GM19463 (cell line): ENCODE measurements around the gene EPB41L1.

Experiments
- ATAC-seq: cut with Tn5 transposase; IDR thresholded peaks from one replicate; pipeline ENCODE4 v1.9.1; 2021; ENCODE audit warnings: mild to moderate bottlenecking, moderate library complexity; ENCODE audit not compliant: unreplicated experiment

The EPB41L1 gene

GRCh38 chr20:36184816-36185776, 30.6 kb downstream of the EPB41L1 start:
- ATAC-seq: no peak

- no peak for ATAC-seq
Observed at GRCh38 chr20:36193977-36194712, 39.6 kb downstream of the EPB41L1 start.

- no peak for ATAC-seq
Observed at GRCh38 chr20:36196676-36197075, 42.1 kb downstream of the EPB41L1 start.

DNA sequence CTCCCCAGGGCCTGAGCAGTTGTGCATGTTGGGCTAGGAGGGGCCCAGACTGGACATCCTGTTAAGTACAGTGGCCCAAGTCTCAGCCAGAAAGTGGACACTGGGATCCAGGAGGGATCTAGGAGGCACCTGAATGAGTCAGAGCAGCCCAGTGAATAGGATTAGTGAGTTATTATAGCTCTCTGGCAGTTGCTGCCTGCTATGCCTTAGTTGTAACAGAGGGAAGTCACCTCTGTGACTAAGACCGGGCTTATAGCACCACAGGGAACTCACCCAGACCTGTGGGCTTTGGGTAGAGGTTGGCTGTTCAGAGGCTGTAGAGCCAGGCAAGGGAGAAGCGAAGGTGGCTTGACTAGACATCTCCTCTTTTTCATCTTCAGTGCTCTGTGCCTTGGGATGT, 42.7 kb downstream of the EPB41L1 start:
- ATAC-seq: no peak

DNA sequence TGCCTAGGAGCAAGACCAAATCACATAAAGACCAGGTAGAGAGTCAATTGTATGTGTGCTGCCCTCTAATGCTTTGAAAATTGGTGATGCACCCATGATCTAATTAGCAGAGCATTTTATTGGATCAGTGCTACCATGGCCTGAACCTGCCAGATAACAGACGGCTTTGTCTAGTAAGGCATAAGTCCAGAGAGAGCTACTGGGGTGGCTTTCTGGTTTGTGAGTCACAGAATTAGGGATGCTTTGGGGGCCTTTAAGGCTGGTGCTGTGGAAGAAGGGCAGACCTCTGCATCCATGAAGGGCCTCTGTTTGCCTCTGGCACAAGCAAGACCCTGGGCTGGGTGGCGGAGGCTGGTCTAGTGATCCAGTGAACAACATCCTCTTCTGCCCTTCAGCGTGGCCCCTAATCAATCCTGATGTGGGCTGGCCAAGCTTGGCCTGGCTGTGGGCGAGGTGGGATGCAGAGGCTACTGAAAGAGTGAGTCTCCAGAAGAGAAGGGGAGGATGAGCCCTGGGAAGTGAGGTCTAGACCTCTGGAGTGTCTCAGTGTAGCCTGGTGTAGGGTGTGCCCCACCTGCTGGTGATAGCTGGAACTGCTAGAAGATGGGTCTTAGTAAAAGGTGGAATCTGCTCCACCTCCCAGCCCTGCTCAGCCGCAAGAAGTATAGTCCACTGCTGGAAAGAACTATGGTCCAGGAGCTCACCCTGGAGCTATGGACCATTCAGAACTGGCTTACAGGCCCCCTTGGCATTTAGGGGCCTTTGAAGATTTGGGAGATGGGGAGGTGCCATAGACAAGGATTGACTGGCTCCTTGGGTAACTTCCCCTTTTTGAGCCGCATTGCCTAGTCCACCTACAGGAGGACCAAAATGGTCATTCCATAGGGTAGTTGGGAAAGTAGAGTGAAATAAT, 45.1 kb downstream of the EPB41L1 start:
- no peak for ATAC-seq

- no peak for ATAC-seq
Observed at GRCh38 chr20:36200451-36200850, 45.9 kb downstream of the EPB41L1 start.

- ATAC-seq: no peak
Observed at GRCh38 chr20:36201198-36201597, 46.7 kb downstream of the EPB41L1 start.

- no peak for ATAC-seq
Observed at GRCh38 chr20:36202891-36203338, 48.4 kb downstream of the EPB41L1 start.

GRCh38 chr20:36203861-36204260, 49.3 kb downstream of the EPB41L1 start:
- ATAC-seq: no peak

GRCh38 chr20:36205026-36205425, 50.5 kb downstream of the EPB41L1 start:
- ATAC-seq: no peak

DNA sequence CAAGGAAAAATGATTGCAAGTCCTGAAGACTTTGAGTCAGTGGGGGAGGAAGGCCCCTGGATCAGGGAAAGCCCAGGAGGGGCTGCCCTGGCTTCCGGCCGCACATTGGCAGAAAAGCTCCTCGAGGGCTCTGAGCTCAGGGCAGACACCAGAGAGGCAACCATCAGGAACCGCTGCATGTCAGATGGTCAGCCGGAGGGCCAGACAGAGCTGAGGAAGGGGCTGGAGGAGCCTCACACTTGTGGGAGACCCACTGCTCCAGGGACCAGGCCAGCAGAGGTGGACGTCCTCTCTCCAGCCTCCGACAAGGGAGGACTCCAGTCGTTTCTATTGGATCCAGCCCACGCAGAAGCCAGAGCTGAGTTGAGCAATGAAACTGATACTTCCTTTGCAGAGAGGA, 51.5 kb downstream of the EPB41L1 start:
- ATAC-seq: no peak

- ATAC-seq: no peak
Observed at GRCh38 chr20:36206641-36207040, 52.1 kb downstream of the EPB41L1 start.

DNA sequence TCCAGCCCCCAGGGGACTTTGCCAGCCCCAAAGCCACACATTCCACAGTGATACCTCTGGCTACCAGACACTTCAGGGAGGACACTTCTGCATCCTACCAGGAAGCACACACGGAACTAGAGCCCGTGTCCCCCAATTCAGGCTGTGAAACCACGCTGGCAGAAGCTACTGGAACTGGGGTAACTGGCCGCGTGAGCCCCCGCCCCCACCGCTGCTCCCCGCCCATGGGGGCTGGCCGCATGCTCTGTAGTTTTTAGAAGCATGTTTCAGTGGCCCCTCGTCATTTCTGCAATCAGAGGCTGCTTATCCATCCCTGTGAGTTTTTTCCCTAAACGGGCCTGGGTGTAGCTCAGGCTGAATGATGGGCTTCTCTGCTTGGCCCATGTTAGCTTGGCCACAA, 53.1 kb downstream of the EPB41L1 start:
- ATAC-seq: no peak

GRCh38 chr20:36208257-36208656, 53.7 kb downstream of the EPB41L1 start:
- ATAC-seq: no peak

DNA sequence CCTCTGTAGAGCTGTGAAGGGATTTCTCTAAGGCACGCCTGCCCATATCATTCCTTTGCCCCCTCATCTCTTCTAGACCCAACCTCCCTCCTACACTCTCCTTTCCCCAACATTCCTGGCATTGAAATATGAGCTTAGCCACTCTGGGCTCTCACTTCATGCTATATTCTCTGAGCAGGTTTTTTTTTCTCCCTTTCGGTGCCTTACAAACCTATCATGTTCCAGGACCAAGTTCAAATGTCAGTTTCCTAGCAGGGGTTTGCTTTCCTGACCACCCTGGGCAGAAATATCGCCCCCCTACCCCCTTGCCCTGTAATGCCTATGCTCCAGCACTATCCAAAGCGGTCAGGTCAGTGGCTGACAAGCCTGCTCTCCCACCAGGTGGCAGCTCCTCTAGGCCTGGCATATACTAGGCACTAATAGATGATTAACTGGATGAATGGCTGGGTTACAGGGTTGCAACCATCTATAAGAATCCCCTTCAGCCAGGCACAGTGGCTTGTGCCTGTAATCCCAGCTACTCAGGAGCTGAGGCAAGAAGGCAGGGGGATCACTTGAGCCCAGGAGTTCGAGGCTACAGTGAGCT, 56.0 kb downstream of the EPB41L1 start:
- ATAC-seq: no peak

GRCh38 chr20:36213362-36213761, 58.8 kb downstream of the EPB41L1 start:
- no peak for ATAC-seq

DNA sequence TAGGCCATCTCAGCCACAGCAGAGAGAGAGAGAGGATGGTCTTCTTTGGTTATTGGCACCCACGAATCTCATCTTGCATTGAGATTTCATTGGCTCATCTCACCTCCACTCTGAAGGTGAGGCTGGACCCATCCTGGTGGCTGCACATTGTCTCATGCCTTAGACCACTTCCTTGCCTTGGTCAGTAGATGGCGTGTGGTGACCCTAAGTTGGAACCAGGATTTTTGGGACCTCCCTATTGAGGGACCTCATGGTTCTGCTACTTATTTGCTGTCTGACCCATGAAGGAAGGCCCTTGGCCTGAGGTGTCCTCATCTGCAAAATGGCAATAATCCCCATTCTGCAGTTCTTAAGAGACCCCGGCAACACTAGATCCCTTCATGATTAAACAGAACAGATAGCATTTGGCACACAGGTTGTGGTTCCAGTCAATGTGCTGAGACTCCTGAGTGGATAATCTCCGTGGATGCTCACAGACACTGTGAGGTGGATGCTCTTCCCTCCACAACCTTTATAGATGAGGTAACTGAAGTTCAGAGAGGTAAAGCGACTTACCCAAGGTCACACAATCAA, 60.2 kb downstream of the EPB41L1 start:
- no peak for ATAC-seq

DNA sequence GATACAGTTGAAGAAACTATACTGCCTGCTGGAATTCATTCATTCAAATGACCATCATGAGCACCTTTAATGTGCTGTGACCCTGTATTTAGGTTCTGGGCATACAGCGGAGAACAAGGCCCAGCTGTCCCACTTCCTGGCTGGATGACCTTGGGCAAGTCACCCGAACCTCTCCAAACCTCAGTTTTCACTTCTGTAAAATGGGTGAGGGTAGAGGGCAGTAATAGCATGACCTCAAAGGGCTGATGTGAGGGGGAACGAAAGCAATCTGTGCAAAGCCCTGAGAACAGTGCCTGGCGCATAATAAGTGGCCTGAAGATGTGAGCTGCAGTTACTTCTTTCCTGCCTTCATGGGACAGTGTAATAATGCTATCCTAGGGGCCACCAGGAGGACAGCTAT, 61.2 kb downstream of the EPB41L1 start:
- ATAC-seq: no peak

- no peak for ATAC-seq
Observed at GRCh38 chr20:36216314-36217025, 61.9 kb downstream of the EPB41L1 start.

DNA sequence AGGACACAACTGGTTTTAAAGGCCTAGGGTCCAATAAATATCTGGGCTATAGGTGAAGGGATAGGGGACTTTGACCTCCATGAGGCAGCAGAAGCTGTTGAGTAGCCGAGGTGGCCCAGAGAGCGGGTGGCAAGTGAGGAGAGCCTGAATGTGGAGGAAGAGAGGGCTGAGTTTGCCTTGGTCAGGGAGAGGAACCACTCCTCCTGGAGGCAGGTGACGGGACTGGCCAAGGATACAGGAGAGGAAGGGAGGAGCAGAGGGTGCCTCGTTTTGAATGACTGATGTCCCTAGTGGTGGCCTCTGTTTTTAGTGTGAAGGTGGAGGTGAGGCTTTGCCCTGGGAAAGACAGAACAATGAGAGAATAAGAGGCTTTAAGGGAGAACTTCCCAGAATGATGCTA, 62.7 kb downstream of the EPB41L1 start:
- ATAC-seq: no peak
